GM10266 (cell line): ENCODE results near the gene YOD1.

Experiments
- DNase-seq: peaks from one replicate; pipeline ENCODE4 v3.0.0; 2012; ENCODE audit errors: extremely low spot score
- CTCF ChIP-seq: IDR thresholded peaks from 2 replicates; pipeline ENCODE4 v1.5.1; 2012; ENCODE audit warnings: mild to moderate bottlenecking, low read depth; ENCODE audit not compliant: control insufficient read depth, insufficient read depth; ENCODE audit errors: missing control alignments

The YOD1 gene

GRCh38 chr1:207051191-207051943 is at the start of gene YOD1:
YOD1 (minus strand) TSS chr1:207051208; CDS start chr1:207051030, 178 bp downstream.
- TF ChIP-seq CTCF, result no peak
- DNase-seq, result no peak

- peak; percentile 53 for DNase-seq
- no peak for TF ChIP-seq CTCF
Observed at GRCh38 chr1:207097871-207098324, 46.9 kb upstream of the YOD1 start.

- DNase-seq, result no peak
- no peak for TF ChIP-seq CTCF
Observed at GRCh38 chr1:207093944-207094343, 42.9 kb upstream of the YOD1 start.

GRCh38 chr1:207091200-207091908 is 40.3 kb upstream of the YOD1 start:
- no peak for DNase-seq
- TF ChIP-seq CTCF, result no peak

GRCh38 chr1:207089627-207090355 is 38.8 kb upstream of the YOD1 start:
- TF ChIP-seq CTCF, result no peak
- no peak for DNase-seq

- DNase-seq, result peak; percentile 13
- no peak for TF ChIP-seq CTCF
Observed at GRCh38 chr1:207088701-207089626, 38.0 kb upstream of the YOD1 start, which contains the start of gene C4BPB. C4BPB (plus strand) TSS chr1:207088860; CDS start chr1:207089532, 672 bp downstream.
